Mesenchymal stem cell (in vitro differentiated cells and primary cell): ENCODE measurements around the gene ADCY10.
"Not testable (repeated sequence)": the region's sequence is repeated elsewhere in the genome, so short reads cannot be mapped to it uniquely, and the experiment has no call there.

Source experiments
- DNase-seq: peaks from one replicate; pipeline ENCODE4 v3.0.0-alpha.2; 2013
- H2AFZ ChIP-seq: one replicate; pipeline ENCODE4 v1.6.1; 2013; ENCODE audit warnings: low read depth, mild to moderate bottlenecking, control low read depth, inconsistent platforms, low read length, moderate library complexity
- H2AK5ac ChIP-seq: 2 replicates; pipeline ENCODE4 v1.6.1; 2013; ENCODE audit warnings: low read length, moderate library complexity, mild to moderate bottlenecking, inconsistent platforms; ENCODE audit not compliant: severe bottlenecking
- H2BK120ac ChIP-seq: one replicate; pipeline ENCODE4 v1.6.1; 2013; ENCODE audit warnings: low read depth, mild to moderate bottlenecking, inconsistent platforms, low read length, moderate library complexity
- H2BK12ac ChIP-seq, 2 experiments: one replicate each; pipeline ENCODE4 v1.6.1; 2013; ENCODE audit warnings: inconsistent platforms in 2 of 2, low read length in 2 of 2, mild to moderate bottlenecking in 2 of 2, moderate library complexity in 2 of 2, control low read depth in 1 of 2
- H2BK15ac ChIP-seq: one replicate; pipeline ENCODE4 v1.6.1; 2013; ENCODE audit warnings: mild to moderate bottlenecking, low read depth, inconsistent platforms; ENCODE audit not compliant: poor library complexity, severe bottlenecking
- H2BK5ac ChIP-seq: 2 replicates; pipeline ENCODE4 v1.6.1; 2013; ENCODE audit warnings: low read depth, mild to moderate bottlenecking, low read length, control low read depth, inconsistent platforms; ENCODE audit not compliant: poor library complexity, severe bottlenecking
- H3K14ac ChIP-seq, 2 experiments: one replicate each; pipeline ENCODE4 v1.6.1; 2013; ENCODE audit warnings: inconsistent platforms in 2 of 2, low read length in 2 of 2, control low read depth in 1 of 2, mild to moderate bottlenecking in 1 of 2, moderate library complexity in 1 of 2
- H3K18ac ChIP-seq, 2 experiments: one replicate each; pipeline ENCODE4 v1.6.1; 2013; ENCODE audit warnings: inconsistent platforms in 2 of 2, low read length in 2 of 2, control low read depth in 1 of 2, low read depth in 1 of 2, mild to moderate bottlenecking in 1 of 2
- H3K23ac ChIP-seq, 2 experiments: one replicate each; pipeline ENCODE4 v1.6.1; 2013; ENCODE audit warnings: inconsistent platforms in 2 of 2, low read length in 2 of 2, mild to moderate bottlenecking in 2 of 2, moderate library complexity in 2 of 2, control low read depth in 1 of 2
- H3K27ac ChIP-seq: 2 replicates; pipeline ENCODE4 v1.5.1; 2013; ENCODE audit warnings: mild to moderate bottlenecking, moderate library complexity, low read length, control low read depth, inconsistent platforms; ENCODE audit not compliant: poor library complexity, severe bottlenecking
- H3K27me3 ChIP-seq, 2 experiments: 2 replicates each; pipeline versions ENCODE4 v1.6.1 to v1.7.0; 2013; ENCODE audit warnings: low read length in 2 of 2, mild to moderate bottlenecking in 2 of 2, moderate library complexity in 2 of 2, control low read depth in 1 of 2, inconsistent platforms in 1 of 2; ENCODE audit not compliant: control insufficient read depth in 1 of 2, insufficient read depth in 1 of 2
- H3K36me3 ChIP-seq, 2 experiments: 2 replicates each; pipeline versions ENCODE4 v1.6.1 to v1.7.0; 2013; ENCODE audit warnings: low read length in 2 of 2, control low read depth in 1 of 2, inconsistent platforms in 1 of 2, low read depth in 1 of 2, mild to moderate bottlenecking in 1 of 2; ENCODE audit not compliant: insufficient read depth in 2 of 2, control insufficient read depth in 1 of 2
- H3K4ac ChIP-seq, 2 experiments: one replicate each; pipeline ENCODE4 v1.6.1; 2013; ENCODE audit warnings: inconsistent platforms in 2 of 2, low read length in 2 of 2, mild to moderate bottlenecking in 2 of 2, moderate library complexity in 2 of 2, control low read depth in 1 of 2, low read depth in 1 of 2
- H3K4me1 ChIP-seq: 2 replicates; pipeline ENCODE4 v1.6.1; 2013; ENCODE audit warnings: low read depth, low read length, control low read depth; ENCODE audit not compliant: control insufficient read depth, insufficient read depth
- H3K4me2 ChIP-seq: 2 replicates; pipeline ENCODE4 v1.6.1; 2013; ENCODE audit warnings: low read length, mild to moderate bottlenecking, inconsistent platforms; ENCODE audit not compliant: poor library complexity, severe bottlenecking
- H3K4me3 ChIP-seq, 2 experiments: 2 replicates each; pipeline versions ENCODE4 v1.5.1 to v1.7.0; 2013; ENCODE audit warnings: low read length in 2 of 2, mild to moderate bottlenecking in 2 of 2, control low read depth in 1 of 2, low read depth in 1 of 2; ENCODE audit not compliant: insufficient read depth in 1 of 2
- H3K79me1 ChIP-seq: replicated peaks from 2 replicates; pipeline ENCODE4 v1.6.1; 2013; ENCODE audit warnings: mild to moderate bottlenecking, control low read depth, low read length, inconsistent platforms; ENCODE audit not compliant: poor library complexity, severe bottlenecking
- H3K9ac ChIP-seq: 2 replicates; pipeline ENCODE4 v1.7.0; 2013; ENCODE audit warnings: mild to moderate bottlenecking, low read length, moderate library complexity
- H3K9me3 ChIP-seq: 2 replicates; pipeline ENCODE4 v1.7.0; 2013; ENCODE audit warnings: mild to moderate bottlenecking, low read length; ENCODE audit not compliant: control insufficient read depth
- H4K8ac ChIP-seq: one replicate; pipeline ENCODE4 v1.6.1; 2013; ENCODE audit warnings: inconsistent platforms, mild to moderate bottlenecking, low read length, moderate library complexity
- H4K91ac ChIP-seq: one replicate; pipeline ENCODE4 v1.6.1; 2013; ENCODE audit warnings: mild to moderate bottlenecking, low read length, inconsistent platforms
- WGBS: methylation state at CpG from one replicate; pipeline ENCODE4 v1.1.7; 2013; ENCODE audit warnings: mixed read lengths; 5-methylcytosine and 5-hydroxymethylcytosine counted together

ADCY10 gene

GRCh38 chr1:167866326-167866725 lies 47.6 kb downstream of the ADCY10 start:
- not testable (repeated sequence) for H3K4me2 ChIP-seq, H4K8ac ChIP-seq, DNase-seq

GRCh38 chr1:167865804-167866308 lies 48.1 kb downstream of the ADCY10 start:
- not testable (repeated sequence) for H3K18ac ChIP-seq, H3K9ac ChIP-seq, H3K9me3 ChIP-seq, H2BK15ac ChIP-seq, H3K27me3 ChIP-seq, H3K4me1 ChIP-seq, H2AK5ac ChIP-seq, H3K4me2 ChIP-seq, H3K4ac ChIP-seq, H4K91ac ChIP-seq, H3K79me1 ChIP-seq, H3K14ac ChIP-seq, DNase-seq, H3K4me3 ChIP-seq, H2BK120ac ChIP-seq, H3K27ac ChIP-seq, H3K23ac ChIP-seq, H2AFZ ChIP-seq, H2BK5ac ChIP-seq, H2BK12ac ChIP-seq, H3K36me3 ChIP-seq, H4K8ac ChIP-seq
- WGBS = 92% methylated on average over 6 of the region's 10 CpGs

More at GRCh38 chr1:167866326-167866725, 47.6 kb downstream of the ADCY10 start:
- not testable (repeated sequence) for H3K36me3 ChIP-seq, H3K4me3 ChIP-seq, H3K27me3 ChIP-seq, H3K9ac ChIP-seq, H3K79me1 ChIP-seq, H3K18ac ChIP-seq, H3K23ac ChIP-seq, H3K4ac ChIP-seq, H2BK5ac ChIP-seq, H2BK120ac ChIP-seq, H2BK12ac ChIP-seq, H3K9me3 ChIP-seq, H3K14ac ChIP-seq, H4K91ac ChIP-seq, H2AK5ac ChIP-seq, H3K4me1 ChIP-seq, H3K27ac ChIP-seq, H2AFZ ChIP-seq, H2BK15ac ChIP-seq
- whole genome bisulfite sequencing = 97% methylated on average over 2 of the region's 2 CpGs

GRCh38 chr1:167865193-167865592 lies 48.7 kb downstream of the ADCY10 start:
- not testable (repeated sequence) for H4K8ac ChIP-seq, H3K18ac ChIP-seq, H3K36me3 ChIP-seq, H3K79me1 ChIP-seq, H2AK5ac ChIP-seq, H4K91ac ChIP-seq, H2BK12ac ChIP-seq, H3K4me3 ChIP-seq, H3K27ac ChIP-seq, H2BK5ac ChIP-seq, H2BK15ac ChIP-seq, H3K23ac ChIP-seq, H3K9me3 ChIP-seq, H2AFZ ChIP-seq, H3K4me1 ChIP-seq, H2BK120ac ChIP-seq, H3K4ac ChIP-seq, H3K27me3 ChIP-seq, DNase-seq, H3K9ac ChIP-seq, H3K14ac ChIP-seq, H3K4me2 ChIP-seq

DNA sequence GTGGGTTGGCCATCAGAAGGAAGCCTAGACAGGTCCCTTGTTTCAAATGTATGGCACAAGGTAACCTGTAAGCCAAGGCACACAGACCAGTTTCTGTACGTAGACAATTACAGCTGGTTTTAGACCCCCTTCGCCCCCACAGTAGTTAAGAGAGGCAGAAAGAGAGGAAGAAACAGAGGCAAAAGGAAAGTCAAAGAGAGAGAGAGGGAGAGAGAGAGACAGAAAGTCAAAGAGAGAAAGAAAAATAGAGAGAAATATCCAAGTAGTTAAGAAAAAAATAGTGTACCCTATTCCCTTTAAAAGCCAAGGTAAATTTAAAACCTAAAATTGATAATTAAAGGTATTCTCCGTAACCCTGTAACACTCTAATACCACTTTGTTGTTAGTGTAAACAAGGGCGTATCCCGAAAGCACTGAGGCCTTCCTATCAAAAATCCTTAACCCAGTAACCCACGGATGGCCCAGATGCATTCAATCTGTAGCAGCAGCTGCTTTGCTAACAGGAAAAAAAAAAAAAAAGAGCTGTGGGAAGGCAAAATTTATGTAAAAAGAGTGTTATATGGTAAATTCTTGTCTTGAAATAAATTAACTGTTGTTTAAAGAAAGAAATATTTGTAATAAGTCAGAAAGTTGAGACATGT lies 49.4 kb downstream of the ADCY10 start:
- Histone ChIP-seq H3K4me1 (no peaks in the 10 kb centered on the region), H2BK15ac (no peak overlapping the region), H2BK120ac (no peak overlapping the region), H2AFZ (no peak overlapping the region), H2AK5ac (no peak overlapping the region), H3K9me3 (no peaks in the 10 kb centered on the region), H3K79me1 (no peaks in the 10 kb centered on the region), H3K18ac (no peak overlapping the region), H3K4me3 (no peak overlapping the region), H3K27ac (no peak overlapping the region), H3K23ac (no peak overlapping the region), H3K14ac (no peak overlapping the region), H3K4ac (no peak overlapping the region), H2BK12ac (no peak overlapping the region), H3K27me3 (no peaks in the 10 kb centered on the region), H2BK5ac (no peak overlapping the region), H4K91ac (no peak overlapping the region), H3K4me2 (no peak overlapping the region), H3K36me3 (no peaks in the 10 kb centered on the region), H4K8ac (no peak overlapping the region), H3K9ac (no peak overlapping the region)
- 83% methylated on average over 3 of the region's 6 CpGs for WGBS
- no peak for DNase-seq
